GM12865 (cell line): ENCODE measurements around the gene MPP1.

Source experiments
- DNase-seq: peaks from one replicate; pipeline ENCODE4 v3.0.0; 2010; ENCODE audit warnings: low read depth
- H3K4me3 ChIP-seq: 2 replicates; pipeline ENCODE4 v1.5.1; 2011; ENCODE audit warnings: mild to moderate bottlenecking, low read depth, low read length, control low read depth
- CTCF ChIP-seq: IDR thresholded peaks from 2 replicates; pipeline ENCODE4 v1.5.1; 2011; ENCODE audit warnings: low read length, control low read depth, low read depth, inconsistent platforms; ENCODE audit not compliant: insufficient read depth; ENCODE audit errors: missing control alignments

MPP1 gene

DNA sequence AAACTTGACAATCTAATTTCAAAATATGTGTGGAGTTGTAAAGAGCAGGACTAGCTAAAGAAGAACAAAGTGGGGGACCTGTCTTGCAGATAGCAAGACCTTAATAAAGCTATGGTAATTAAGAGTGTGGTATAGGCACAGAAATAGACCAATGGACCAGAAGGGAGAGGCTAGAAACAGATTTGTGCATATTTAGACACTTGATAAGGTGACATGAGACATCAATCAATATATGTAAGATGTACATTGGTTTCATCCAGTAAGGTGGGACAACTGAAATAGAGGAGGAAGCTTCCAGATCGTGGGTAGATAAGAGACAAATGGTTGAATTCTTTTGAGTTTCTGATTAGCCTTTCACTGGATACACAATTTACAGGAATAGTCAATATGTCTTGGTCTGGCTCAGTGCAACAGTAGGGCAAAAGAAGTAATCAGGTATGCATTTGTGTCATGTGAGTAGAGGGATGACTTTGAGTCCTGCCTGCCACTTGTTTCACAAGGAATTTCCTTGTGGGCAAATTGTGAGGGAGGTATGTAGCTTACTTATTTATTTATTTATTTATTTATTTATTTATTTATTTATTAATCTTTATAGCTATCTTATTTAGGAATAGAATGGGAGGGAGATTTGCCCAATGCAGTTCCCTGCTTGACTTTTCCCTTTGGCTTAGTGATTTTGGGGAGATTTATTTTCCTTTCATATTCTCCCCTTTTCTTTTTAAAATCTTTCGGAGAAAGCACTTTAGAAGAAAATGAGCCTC, 7.2 kb upstream of the MPP1 start:
- H3K4me3 ChIP-seq: no peak overlapping the region
- TF ChIP-seq CTCF: no peak
- no peak for DNase-seq

DNA sequence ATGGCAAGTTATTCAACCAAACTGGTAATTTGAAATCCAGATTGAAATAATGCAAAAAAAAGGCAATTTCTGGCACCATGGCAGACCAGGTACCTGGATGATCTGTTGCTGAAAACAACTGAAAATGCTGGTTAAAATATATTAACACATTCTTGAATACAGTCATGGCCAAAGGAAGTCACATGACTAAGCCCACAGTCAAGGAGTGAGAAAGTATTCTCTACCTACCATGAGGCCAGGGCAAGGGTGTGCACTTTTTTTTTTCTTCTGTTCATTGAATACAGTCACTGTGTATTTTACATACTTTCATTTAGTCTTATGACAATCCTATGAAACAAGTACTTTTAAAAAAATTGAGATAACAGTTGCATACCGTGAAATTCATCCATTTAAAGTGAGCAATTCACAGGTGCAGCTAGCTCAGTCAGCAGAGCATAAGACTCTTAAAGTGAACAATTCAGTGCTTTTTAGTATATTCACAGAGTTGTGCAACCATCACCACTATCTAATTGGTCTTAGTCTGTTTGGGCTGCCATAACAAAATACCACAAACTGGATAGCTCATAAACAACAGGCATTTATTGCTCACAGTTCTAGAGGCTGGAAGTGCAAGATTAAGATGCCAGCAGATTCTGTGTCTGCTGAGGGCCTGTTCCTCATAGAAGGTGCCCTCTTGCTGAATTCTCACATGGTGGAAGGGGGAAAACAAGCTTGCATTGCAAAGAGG, 4.8 kb upstream of the MPP1 start:
- no peak for DNase-seq
- H3K4me3 ChIP-seq: no peak overlapping the region

DNA sequence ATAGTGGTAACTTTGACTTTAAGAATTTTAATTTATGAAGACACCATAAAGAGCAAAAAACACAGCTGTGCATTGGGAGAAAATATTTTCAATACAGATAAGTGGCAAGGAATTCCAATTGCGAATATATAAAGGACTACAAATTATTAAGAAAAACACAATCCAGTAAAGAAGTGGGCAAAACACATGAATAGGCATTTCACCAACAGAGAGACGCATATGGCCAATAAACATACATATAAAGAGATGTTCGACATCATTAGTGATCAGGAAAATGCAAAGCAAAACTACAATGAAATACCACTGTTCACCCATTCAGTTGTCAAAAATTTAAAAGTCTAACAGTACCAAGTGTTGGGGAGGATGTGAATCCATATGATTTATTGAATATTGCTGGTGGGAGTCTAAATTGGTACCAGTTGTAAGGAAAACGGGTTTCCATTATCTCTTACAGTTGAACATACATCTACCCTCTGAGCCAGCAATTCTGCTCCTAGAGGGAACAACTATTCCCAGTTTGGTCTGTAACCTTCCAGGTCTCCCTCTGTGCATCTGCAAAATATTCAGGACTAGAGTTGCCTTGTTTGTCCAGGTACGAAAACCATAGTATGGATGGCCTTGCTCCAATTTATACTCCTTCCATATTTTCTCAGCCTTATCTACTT, 1.7 kb upstream of the MPP1 start:
- no peak for DNase-seq
- H3K4me3 ChIP-seq: no peak overlapping the region
- no peak for TF ChIP-seq CTCF

More for the DNA sequence above, 4.8 kb upstream of the MPP1 start:
- TF ChIP-seq CTCF: no peak

DNA sequence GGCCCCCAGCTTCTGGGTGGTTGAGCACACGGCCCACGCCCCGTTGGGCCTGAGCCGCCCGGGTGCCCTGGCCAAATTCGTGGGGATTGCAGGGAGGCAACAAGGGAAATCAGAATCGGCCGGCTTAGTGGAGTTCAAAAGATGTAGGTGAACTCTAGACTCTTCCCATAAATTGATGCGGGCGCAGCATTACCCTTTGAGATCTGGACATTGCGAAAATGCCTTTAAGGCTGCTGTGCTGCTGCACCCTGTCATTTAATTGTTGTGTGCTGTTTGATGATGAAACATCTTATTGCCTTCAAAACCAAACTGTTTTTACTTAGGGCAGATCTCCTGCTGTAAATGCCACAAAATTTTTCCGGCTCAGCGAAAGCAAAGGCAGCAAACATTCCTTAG, 409 bp upstream of the MPP1 start:
- TF ChIP-seq CTCF: no peak
- peak overlapping the region; percentile 69 for H3K4me3 ChIP-seq
- no peak for DNase-seq

- TF ChIP-seq CTCF: no peak
- no peak for DNase-seq
- peak overlapping the region; percentile 69 for H3K4me3 ChIP-seq
Observed at GRCh38 chrX:154804261-154804956, 876 bp downstream of the MPP1 start.

DNA sequence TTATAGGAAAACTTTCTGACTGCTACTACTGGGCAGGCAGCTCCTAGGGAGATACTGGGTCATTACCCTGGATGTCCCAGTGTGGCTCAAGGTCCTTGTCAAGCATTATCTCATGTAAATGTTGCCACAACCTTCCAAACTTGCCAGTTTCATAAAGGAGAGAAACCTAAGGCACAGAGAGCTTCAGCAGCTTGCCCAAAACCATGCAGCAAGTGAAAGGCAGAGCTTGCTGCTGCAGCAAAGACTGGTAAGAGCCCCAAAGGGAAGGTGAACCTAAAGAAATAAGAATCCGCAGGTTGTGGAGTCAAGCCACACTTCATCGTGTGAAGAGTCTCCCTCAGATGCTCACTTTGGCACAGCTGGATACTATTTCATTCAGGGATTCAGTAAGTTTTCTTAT, 2.3 kb downstream of the MPP1 start:
- no peak overlapping the region for H3K4me3 ChIP-seq
- no peak for TF ChIP-seq CTCF
- no peak for DNase-seq
